ENCODE measurements around the gene PRDM16.

DNA sequence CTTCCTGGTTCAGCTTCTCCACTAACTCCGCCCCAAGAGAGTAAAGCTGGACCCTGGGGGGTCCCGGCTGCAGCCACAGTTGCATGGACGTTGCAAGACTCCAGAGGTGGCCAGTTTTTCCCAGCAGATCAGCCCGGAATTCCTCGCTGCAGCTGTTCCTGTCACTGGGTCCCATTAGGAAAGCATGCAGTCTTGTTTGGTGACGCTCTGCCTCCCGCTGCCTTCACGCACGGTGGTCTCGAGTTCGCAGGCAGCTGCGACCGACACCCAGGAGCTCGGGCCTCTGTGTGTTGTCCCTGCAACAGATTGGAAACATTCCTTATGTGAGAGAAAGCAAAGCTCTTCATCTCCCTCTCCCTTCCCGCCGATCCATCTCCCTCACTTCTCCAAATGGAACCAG, 162.8 kb downstream of the PRDM16 start:
- no peak for TF ChIP-seq CTCF (IDR thresholded peaks at IDR 0.05)
- TF ChIP-seq POLR2A (IDR thresholded peaks at IDR 0.05) = no peak

Data from testis (tissue), 2 donors.